ENCODE results near the gene TMX4. TPM values are rescaled to one million over a fixed set of nuclear protein-coding genes. Genes with fewer than 3 reads are reported as not detected.

TMX4 gene
- total RNA-seq, 1 experiment from 2014 or later, result 11.7 TPM

DNA sequence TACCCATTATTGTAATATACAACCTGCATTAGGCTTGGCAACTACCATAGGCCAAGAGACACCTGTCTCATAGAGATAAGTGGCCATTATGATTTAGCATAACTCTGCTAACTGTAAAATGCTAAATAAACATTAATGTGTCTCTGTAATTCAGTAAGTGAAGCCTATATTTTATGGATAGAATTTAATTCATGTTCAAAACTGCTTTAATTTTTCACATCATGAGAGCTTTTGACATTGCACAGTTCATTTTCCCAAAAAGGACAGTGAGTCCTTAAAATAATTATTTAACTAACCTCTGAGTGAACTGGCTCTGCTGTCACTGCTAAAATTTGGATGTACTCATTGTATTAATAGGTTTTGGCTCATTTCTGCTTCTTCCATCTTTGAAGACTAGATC lies 41.4 kb upstream of the TMX4 start:
- TF ChIP-seq, protein P1, sequence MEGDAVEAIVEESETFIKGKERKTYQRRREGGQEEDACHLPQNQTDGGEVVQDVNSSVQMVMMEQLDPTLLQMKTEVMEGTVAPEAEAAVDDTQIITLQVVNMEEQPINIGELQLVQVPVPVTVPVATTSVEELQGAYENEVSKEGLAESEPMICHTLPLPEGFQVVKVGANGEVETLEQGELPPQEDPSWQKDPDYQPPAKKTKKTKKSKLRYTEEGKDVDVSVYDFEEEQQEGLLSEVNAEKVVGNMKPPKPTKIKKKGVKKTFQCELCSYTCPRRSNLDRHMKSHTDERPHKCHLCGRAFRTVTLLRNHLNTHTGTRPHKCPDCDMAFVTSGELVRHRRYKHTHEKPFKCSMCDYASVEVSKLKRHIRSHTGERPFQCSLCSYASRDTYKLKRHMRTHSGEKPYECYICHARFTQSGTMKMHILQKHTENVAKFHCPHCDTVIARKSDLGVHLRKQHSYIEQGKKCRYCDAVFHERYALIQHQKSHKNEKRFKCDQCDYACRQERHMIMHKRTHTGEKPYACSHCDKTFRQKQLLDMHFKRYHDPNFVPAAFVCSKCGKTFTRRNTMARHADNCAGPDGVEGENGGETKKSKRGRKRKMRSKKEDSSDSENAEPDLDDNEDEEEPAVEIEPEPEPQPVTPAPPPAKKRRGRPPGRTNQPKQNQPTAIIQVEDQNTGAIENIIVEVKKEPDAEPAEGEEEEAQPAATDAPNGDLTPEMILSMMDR (conservative IDR thresholded peaks at IDR 0.05), result no peak
- H3K27me3 Mint-ChIP-seq (ENCODE audit: low read depth), result no peaks in the 10 kb centered on the region
- H2AFZ ChIP-seq (ENCODE audit: low read length), result no peak overlapping the region

More for the DNA sequence above, 41.4 kb upstream of the TMX4 start:
- no peaks in the 10 kb centered on the region for H3K79me2 ChIP-seq (ENCODE audit: insufficient read depth, low read length)
- no peaks in the 10 kb centered on the region for H3K36me3 Mint-ChIP-seq (ENCODE audit: insufficient read depth in 1 of 3, low read depth in 3 of 3)
- no peak overlapping the region for H3K27ac ChIP-seq (ENCODE audit: insufficient read length, low read depth, low read length)
- no peaks in the 10 kb centered on the region for H3K4me1 ChIP-seq (ENCODE audit: insufficient read depth, low read length)
- H3K4me1 Mint-ChIP-seq, result no peaks in the 10 kb centered on the region
- no peak overlapping the region for H2BK20ac ChIP-seq (ENCODE audit: low read depth, low read length, poor library complexity, severe bottlenecking)
- no peak overlapping the region for H3K14ac ChIP-seq (ENCODE audit: insufficient read depth, low read length)
- H2BK15ac ChIP-seq (ENCODE audit: low read depth, low read length), result no peak overlapping the region
- H3T11ph ChIP-seq (ENCODE audit: low read length), result no peak overlapping the region
- H4K20me1 ChIP-seq (ENCODE audit: control insufficient read depth, insufficient read depth, insufficient read length), result no peaks in the 10 kb centered on the region
- H3K27me3 ChIP-seq (ENCODE audit: insufficient read depth, low read length), result no peaks in the 10 kb centered on the region
- H3K9me3 Mint-ChIP-seq, result no peaks in the 10 kb centered on the region
- no peak overlapping the region for H4K8ac ChIP-seq (replicated peaks; ENCODE audit: insufficient read length, low read depth, low read length)
- H3K4me3 Mint-ChIP-seq, result no peak overlapping the region
- no peak overlapping the region for H3K27ac Mint-ChIP-seq
- H4K5ac ChIP-seq (ENCODE audit: insufficient read length, low read depth, low read length), result no peak overlapping the region
- no peaks in the 10 kb centered on the region for H3K9me3 ChIP-seq (ENCODE audit: control insufficient read depth, low read depth, low read length)
- H3K4ac ChIP-seq (ENCODE audit: low read depth, low read length), result no peak overlapping the region
- H3K18ac ChIP-seq (ENCODE audit: insufficient read length, low read depth, low read length), result no peak overlapping the region
- H3K9ac ChIP-seq (ENCODE audit: extremely low read depth, insufficient read length, low read length), result no peak overlapping the region
- no peaks in the 10 kb centered on the region for H3K23me2 ChIP-seq (ENCODE audit: insufficient read length, low read depth, low read length, poor library complexity, severe bottlenecking)
- no peak overlapping the region for H3K56ac ChIP-seq (ENCODE audit: insufficient read length, low read depth, low read length)
- no peak overlapping the region for H2BK5ac ChIP-seq (ENCODE audit: insufficient read length, low read length)
- no peak for DNase-seq
- no peak overlapping the region for H2AK5ac ChIP-seq (ENCODE audit: insufficient read length, low read length)
- H3K79me1 ChIP-seq (ENCODE audit: insufficient read depth, low read depth, low read length, poor library complexity, severe bottlenecking), result no peaks in the 10 kb centered on the region
- H3K23ac ChIP-seq (ENCODE audit: insufficient read length, low read depth, low read length), result no peak overlapping the region
- no peak overlapping the region for H4K91ac ChIP-seq (ENCODE audit: insufficient read length, low read depth, low read length)
- H2BK12ac ChIP-seq (ENCODE audit: insufficient read length, low read depth, low read length), result no peak overlapping the region
- H3K4me2 ChIP-seq (ENCODE audit: insufficient read depth, insufficient read length, low read length), result no peak overlapping the region
- no peak overlapping the region for H2BK120ac ChIP-seq (ENCODE audit: low read depth, low read length, poor library complexity, severe bottlenecking)
